ENCODE results near the gene RIMBP2.

RIMBP2 gene

DNA sequence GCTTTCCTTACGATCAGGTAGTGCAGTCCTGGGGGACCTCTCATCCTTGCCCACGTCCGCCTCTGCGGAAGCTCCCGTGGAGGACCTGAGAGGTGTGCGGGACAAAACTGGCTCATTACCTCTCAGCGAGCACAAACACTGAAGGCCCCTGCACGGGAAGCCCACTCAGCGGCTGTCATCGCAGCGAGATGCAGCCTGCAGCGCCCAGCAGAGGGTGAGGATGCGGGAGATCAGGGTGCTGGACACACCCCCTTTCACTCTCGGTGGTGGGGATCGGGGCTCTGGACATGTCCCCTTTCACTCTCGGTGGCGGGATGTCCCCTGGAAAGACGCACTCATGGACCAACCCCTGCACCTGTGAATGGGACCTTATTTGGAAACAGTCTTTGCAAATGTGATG lies 266.8 kb downstream of the RIMBP2 start:
- no peak for DNase-seq (ENCODE audit: low spot score)
- no peak for TF ChIP-seq CTCF (IDR thresholded peaks at IDR 0.05; ENCODE audit: borderline replicate concordance, control extremely low read depth, extremely low read depth, insufficient read depth, missing control alignments)
- in situ Hi-C loops (cut with MboI; ENCODE audit: low sequenced_read_pairs, unreplicated experiment), result no loop called here

DNA sequence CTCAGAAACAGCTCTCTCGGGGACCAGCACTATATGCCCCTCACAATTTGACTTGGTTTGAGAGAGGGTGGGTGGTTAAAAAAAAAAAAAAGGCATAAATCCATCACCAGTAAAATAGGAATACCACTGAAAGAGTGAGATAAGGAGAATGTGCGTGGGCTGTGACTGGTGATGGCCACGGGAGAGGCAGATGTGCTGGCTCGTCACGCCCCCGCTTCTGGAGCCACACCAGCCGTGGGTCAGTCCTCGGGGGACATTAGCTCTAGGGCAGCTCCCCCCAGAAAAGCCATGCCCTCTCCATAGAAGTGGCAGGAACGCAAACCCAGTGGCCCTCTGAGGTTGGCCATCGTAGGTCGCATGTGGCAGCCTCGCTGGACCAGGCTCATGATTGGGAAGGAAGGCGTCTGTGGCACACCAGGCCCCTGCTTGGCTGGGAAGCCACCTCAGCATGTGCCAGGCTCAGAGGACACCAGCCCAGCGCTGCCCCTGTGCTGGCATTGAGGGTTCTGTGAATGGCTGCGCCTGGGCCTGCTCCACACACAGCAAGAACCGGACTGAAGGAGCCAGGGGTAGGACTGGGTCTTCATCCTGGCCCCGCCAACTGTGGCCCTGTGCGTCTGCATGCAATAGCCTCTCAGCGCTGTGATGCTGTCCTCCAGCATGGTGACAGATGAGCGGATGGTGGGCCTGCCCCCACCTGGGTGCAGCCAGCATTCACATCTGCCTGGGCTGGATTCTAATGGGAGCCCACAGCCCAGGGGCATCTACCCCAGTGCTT lies 267.9 kb downstream of the RIMBP2 start:
- no peak for TF ChIP-seq CTCF (IDR thresholded peaks at IDR 0.05; ENCODE audit: borderline replicate concordance, control extremely low read depth, extremely low read depth, insufficient read depth, missing control alignments)
- in situ Hi-C loops (cut with MboI; ENCODE audit: low sequenced_read_pairs, unreplicated experiment), result no loop called here
- no peak for DNase-seq (ENCODE audit: low spot score)

DNA sequence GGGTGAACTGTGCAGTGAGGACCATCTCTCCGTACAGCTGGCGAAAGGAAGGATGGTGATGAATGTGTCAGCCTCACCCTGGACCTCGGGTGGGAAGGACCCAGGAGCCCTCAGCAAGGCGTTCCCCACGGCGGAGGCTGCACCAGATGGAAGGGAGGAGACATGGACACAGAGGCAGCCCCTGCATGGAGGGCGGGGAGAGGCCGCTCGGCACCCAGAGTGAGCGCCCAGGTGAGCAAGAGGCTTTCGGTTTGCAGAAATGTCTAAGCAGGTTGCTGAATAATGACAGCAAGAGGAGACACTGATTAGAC lies 268.5 kb downstream of the RIMBP2 start:
- no peak for TF ChIP-seq CTCF (IDR thresholded peaks at IDR 0.05; ENCODE audit: borderline replicate concordance, control extremely low read depth, extremely low read depth, insufficient read depth, missing control alignments)
- in situ Hi-C loops (cut with MboI; ENCODE audit: low sequenced_read_pairs, unreplicated experiment), result no loop called here
- DNase-seq (ENCODE audit: low spot score), result no peak

DNA sequence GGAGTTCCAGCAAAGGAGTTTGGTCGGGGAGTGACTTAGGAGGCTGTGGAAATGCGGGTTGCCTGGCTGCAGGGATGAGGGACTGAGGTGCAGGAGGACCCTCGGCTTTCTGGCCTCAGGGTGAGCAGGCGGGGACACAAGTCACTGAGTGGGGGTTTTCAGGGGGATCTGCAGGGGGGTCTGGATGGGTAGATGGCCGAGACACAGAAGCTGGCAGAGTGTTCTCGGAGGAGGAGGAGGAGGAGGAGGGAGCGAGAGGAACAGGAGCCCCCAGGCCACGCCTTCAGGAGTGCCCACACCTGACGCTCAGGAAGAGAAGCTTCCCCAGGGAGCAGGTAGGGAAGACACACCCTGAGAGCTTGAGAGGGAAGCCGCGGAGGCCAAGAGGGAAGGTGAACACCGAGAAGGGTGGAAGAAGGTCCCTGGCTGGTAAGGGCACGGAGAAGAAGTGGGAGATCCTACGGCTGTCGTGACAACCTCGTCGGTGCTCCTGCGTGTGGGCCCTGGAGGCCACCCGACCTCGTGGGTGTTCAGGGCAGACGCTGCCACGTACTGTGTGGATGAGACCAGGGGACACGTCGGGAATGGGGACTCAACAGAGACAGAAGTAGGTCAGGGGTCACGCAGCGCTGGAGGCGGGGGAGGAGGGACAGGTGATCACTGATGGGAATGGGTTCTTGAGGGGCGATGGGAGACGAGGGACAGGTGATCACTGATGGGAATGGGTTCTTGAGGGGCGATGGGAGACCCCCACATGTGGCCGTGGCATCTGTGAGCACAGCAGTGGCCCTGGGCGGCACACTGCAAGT lies 269.0 kb downstream of the RIMBP2 start:
- in situ Hi-C loops (cut with MboI; ENCODE audit: low sequenced_read_pairs, unreplicated experiment), result no loop called here
- DNase-seq (ENCODE audit: low spot score), result no peak
- TF ChIP-seq CTCF (IDR thresholded peaks at IDR 0.05; ENCODE audit: borderline replicate concordance, control extremely low read depth, extremely low read depth, insufficient read depth, missing control alignments), result no peak

- DNase-seq (ENCODE audit: low spot score), result no peak
- no peak for TF ChIP-seq CTCF (IDR thresholded peaks at IDR 0.05; ENCODE audit: borderline replicate concordance, control extremely low read depth, extremely low read depth, insufficient read depth, missing control alignments)
- in situ Hi-C loops (cut with MboI; ENCODE audit: low sequenced_read_pairs, unreplicated experiment), result no loop called here
These were observed 271.1 kb downstream of the RIMBP2 start for GRCh38 chr12:130444986-130445385.

GRCh38 chr12:130444061-130444460 lies 272.0 kb downstream of the RIMBP2 start:
- no peak for TF ChIP-seq CTCF (IDR thresholded peaks at IDR 0.05; ENCODE audit: borderline replicate concordance, control extremely low read depth, extremely low read depth, insufficient read depth, missing control alignments)
- in situ Hi-C loops (cut with MboI; ENCODE audit: low sequenced_read_pairs, unreplicated experiment), result no loop called here
- DNase-seq (ENCODE audit: low spot score), result no peak
